Fibroblast of gingiva (primary cell): Measurements from ENCODE around the gene DISC1.
"Not testable (repeated sequence)": the region's sequence is repeated elsewhere in the genome, so short reads cannot be mapped to it uniquely, and the experiment has no call there.

Experiments used
- DNase-seq: peaks from one replicate; pipeline ENCODE4 v3.0.0-alpha.2; 2011; ENCODE audit warnings: low read depth

Gene DISC1

GRCh38 chr1:231931846-231932454 lies 305.4 kb downstream of the DISC1 start:
- no peak for DNase-seq

- no peak for DNase-seq
Observed at GRCh38 chr1:231933711-231934626, 307.4 kb downstream of the DISC1 start.

- DNase-seq, result no peak
Observed at GRCh38 chr1:231934797-231935196, 308.2 kb downstream of the DISC1 start.

GRCh38 chr1:231935856-231936255 lies 309.3 kb downstream of the DISC1 start:
- no peak for DNase-seq

GRCh38 chr1:231936983-231937775 lies 310.6 kb downstream of the DISC1 start:
- DNase-seq, result no peak

DNA sequence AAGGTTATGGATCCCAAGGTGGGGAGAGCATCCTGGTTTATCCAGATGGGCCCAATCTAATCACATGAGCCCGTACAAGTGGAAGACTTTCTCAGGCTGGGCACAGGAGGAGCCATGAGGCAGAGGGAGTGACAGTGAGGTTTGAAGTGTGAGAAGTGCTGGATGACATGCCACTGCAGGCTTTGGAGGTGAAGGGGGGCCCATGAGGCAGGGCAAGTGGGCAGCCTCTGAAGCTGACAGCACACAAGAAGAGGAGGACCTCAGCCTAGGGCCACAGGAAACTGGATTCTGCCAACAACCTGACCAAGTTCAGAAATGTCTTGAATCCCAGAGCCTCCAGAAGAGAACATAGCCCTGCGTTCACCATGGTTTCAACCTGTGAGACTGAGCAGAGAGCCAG lies 311.6 kb downstream of the DISC1 start:
- no peak for DNase-seq

DNA sequence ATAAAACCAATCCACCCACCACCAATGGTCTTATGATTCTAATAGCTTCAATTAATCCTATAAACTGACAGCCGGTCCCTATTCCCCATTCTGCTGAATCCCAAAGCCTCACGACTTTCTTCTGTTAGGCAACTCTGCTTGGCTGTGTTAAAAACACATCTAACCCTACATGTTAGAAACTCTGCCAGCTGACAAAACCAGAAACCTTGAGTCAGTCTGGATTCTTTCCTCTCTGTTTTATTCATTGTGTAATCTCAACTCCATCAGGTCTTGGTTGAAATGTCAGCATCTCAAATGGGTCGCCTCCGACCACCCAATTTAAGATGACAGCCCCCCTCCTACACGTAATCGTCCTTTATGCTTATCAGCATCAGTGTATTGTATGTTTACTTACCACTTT lies 312.1 kb downstream of the DISC1 start:
- peak; percentile 48 for DNase-seq

- DNase-seq, result no peak
Observed at GRCh38 chr1:231939118-231939517, 312.5 kb downstream of the DISC1 start.

DNA sequence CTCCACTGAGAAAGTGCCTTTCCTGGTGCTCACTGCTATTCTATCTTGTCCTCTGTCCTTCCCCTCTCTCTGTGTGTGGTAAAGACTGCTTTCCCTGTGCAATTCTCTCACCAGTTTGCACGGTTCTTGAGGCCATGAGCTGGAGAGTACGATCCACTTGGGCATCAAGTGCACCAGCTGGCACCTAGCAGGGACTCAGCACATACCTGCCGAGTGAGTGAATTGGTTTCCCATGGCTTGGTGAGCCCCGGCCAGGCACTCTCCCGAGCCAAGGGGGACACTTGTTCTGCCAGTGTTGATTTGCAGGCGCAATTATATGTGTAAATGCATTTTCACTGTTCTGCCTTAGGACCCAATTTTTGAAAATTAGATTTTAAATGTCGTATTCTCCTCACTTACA lies 313.5 kb downstream of the DISC1 start:
- no peak for DNase-seq

DNA sequence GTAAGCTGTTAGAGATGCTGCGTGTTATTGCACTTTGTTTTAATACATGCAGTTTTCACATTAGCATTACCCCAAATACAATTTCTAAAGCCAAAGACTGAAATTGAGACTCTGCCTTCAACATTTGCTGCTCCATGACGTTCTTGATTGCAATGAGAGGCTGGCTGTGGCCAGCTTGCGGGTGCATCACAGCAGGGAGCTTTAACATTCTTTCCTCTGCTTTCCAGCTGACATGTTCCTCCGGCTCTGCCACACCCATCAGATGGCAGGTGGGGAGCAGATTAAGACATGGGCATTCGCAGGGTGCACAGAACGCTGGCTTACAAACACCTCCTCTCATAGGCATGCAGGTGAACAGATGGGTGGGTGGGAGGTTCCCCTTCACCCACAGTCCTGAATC lies 314.1 kb downstream of the DISC1 start:
- no peak for DNase-seq

GRCh38 chr1:231943084-231943483 lies 316.5 kb downstream of the DISC1 start:
- no peak for DNase-seq

DNA sequence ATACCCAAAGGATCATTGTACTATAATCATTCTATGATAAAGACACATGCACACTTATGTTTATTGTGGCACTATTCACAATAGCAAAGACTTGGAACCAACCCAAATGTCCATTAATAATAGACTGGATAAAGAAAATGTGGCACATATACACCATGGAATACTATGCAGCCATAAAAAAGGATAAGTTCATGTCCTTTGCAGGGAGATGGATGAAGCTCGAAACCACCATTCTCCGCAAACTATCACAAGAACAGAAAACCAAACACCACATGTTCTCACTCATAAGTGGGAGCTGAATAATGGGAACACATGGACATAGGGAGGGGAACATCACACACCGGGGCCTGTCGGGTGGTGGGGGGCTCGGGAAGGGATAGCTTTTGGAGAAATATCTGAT lies 321.5 kb downstream of the DISC1 start:
- DNase-seq, result not testable (repeated sequence)

DNA sequence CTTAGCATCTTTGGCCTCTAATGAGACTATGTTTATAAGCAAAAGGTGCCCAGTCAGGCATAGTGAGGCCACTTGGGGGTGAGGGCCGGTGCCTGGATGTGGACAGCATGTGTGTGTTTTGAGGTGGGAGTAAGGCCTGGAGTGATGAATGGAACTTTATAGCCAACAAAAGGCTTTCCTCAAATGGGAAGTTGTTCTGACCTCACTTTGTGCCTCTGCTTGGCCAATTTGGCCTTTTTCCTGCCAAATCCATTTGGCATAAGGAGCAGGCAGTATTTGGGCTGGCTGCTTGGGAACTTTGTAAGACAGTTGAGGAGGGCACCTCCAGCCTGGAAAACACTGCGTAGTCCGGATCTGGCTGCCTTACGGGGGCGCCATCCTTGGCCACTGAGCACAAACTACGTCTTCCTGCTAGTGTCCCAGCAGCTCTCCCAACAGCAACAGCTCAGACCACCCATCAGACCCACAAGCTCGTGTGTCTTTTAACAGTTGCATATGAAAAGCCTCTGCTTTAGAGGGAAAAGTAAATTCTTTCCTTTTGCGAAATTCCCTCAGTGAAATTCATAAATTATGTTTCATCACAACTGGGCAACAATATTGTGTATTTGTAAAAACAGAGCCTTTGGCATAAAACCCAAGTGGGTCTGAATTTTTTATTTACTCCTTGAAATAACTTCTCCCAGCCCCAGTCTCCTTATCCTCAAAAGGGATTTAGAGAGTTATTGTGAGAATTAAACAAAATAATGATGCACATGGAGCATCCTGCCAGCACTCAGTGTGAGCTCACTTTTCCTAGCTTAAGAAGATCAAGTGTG lies 322.9 kb downstream of the DISC1 start:
- peak; percentile 69 for DNase-seq

DNA sequence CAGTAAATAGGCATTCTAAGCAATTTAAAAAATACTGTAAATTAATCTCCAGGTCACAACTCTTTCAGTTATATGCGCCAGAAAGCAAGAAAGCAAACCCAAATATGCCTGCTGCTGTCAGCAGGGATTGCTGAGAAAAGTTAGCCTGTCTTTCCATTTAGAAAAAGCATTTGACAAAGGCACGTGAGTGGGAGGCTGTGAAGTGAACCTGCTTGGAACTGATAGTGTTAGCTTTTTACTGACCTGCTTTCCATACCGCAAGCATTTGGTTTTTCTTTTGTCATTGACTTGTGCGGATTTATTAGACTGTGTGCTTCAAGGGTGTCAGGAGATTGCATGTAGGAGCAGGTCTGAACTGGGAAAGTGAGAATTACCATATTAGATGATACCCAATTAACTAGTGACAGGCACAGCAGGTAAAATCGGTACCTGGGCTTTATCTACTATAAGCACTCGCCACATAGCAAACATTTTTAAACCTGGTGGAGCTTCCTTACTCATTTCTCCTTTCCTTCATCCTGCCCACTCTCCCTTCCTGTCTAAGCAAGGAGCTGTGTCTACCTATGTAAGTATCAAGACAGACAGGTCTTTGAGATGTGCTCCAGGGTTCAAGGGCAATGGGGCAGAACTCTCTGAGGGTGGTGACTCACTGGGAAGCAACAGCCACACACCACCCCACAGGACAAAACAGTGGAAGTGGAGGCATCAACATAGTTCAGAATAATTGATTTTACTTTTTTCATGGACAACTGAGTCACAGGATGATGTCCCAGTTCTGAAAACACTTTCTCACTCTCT lies 323.9 kb downstream of the DISC1 start:
- DNase-seq, result no peak

- peak; percentile 11 for DNase-seq
Observed at GRCh38 chr1:231951374-231951773, 324.8 kb downstream of the DISC1 start.

DNA sequence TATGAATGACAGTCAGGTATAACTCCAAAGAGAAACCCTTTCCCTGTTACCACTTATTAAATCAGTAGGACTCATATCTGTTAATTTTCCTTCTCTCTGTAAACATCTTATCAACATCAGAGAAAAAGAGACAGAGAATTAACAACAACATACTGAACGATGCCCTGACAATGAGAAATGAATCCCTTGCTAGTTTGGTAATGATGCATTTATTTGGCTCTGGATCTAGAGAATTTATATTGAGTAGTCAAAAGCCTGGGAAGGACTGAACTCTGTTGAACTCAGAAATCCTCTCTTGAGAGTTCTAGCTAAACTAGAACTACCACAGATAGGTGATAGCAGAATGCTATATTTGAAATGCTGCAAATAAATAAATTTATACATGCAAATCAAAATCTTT lies 325.6 kb downstream of the DISC1 start:
- DNase-seq, result no peak

GRCh38 chr1:231953660-231954059 lies 327.1 kb downstream of the DISC1 start:
- no peak for DNase-seq

DNA sequence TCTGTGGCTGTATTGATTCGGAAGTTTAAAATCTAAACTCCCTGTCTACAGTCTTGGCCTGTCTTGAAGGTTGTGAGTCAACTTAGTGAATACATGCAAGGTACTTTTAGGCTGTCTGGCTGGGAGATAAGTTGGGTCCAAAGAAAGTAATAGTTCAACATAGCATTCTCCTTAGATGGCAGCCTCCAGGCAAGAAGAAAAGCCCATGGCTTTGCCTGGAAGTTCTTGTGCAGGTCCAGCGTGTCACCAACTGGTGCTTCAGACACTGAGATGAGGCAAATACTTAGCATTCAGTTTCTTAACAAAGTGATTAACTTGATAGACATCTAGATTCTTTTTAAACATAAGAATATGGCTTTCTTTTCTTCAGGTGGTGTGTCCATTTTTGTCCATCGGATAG lies 328.2 kb downstream of the DISC1 start:
- no peak for DNase-seq

DNA sequence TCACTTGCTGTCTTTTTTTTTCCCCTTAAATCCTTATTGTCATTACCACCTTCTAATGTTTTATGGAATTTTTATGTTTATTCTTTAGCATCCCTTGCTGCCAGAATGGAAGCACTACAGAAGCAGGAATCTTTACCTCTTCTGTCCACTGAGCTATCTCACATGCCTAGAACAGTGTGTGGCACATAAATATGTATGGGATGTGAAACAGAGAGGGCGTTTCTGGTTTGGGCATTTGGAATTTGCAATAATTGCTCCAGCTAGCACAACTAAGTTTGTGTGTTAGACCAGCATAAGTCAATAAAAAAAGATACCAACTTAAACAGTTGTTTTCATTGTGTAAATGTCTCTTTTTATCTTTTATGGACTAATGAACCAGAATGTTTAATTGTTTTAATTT lies 330.8 kb downstream of the DISC1 start:
- no peak for DNase-seq

DNA sequence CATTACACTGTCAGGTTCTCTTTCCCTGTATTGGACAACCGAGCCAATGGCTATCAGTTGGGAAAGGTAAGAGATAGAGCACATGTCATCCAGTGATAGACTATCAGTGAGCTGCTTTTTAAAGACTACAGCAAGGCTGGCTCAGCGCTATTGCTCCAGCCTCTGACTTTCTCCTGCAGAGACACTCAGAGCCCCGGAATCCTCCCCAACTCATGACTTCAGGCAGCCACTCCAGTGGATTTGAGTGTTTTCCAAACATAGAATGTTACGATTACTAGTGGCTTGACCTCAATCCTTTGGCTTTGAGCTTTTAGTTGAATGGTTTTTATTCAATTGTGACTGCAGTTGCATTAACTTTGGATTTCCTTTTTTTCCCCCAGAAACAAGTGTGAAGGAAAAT lies 331.9 kb downstream of the DISC1 start:
- peak; percentile 45 for DNase-seq
